H9 (cell line): ENCODE data around the gene NADK. TPM values are rescaled to one million over a fixed set of nuclear protein-coding genes. Genes with fewer than 3 reads are reported as not detected.

Experiments used
- DNase-seq: peaks from one replicate; pipeline ENCODE4 v3.0.0-alpha.2; 2017
- H2AFZ ChIP-seq: one replicate; pipeline ENCODE4 v1.6.1; 2013; ENCODE audit warnings: mild to moderate bottlenecking, low read length, control low read depth, moderate library complexity
- H2AK5ac ChIP-seq: 2 replicates; pipeline ENCODE4 v1.6.1; 2013; ENCODE audit warnings: low read length, control low read depth, mixed read lengths; ENCODE audit not compliant: insufficient read length
- H2BK120ac ChIP-seq: one replicate; pipeline ENCODE4 v1.6.1; 2013; ENCODE audit warnings: low read depth, mild to moderate bottlenecking, low read length, control low read depth, inconsistent platforms; ENCODE audit not compliant: poor library complexity, severe bottlenecking
- H2BK12ac ChIP-seq: 2 replicates; pipeline ENCODE4 v1.6.1; 2013; ENCODE audit warnings: low read length, control low read depth, mixed read lengths, low read depth; ENCODE audit not compliant: insufficient read length
- H2BK15ac ChIP-seq: 2 replicates; pipeline ENCODE4 v1.6.1; 2013; ENCODE audit warnings: low read depth, low read length, control low read depth
- H2BK20ac ChIP-seq: one replicate; pipeline ENCODE4 v1.6.1; 2013; ENCODE audit warnings: low read depth, mild to moderate bottlenecking, low read length, control low read depth, inconsistent platforms; ENCODE audit not compliant: poor library complexity, severe bottlenecking
- H2BK5ac ChIP-seq: 2 replicates; pipeline ENCODE4 v1.6.1; 2013; ENCODE audit warnings: low read length, control low read depth, mixed read lengths; ENCODE audit not compliant: insufficient read length
- H3K14ac ChIP-seq: 2 replicates; pipeline ENCODE4 v1.6.1; 2013; ENCODE audit warnings: low read length, control low read depth; ENCODE audit not compliant: insufficient read depth
- H3K18ac ChIP-seq: 2 replicates; pipeline ENCODE4 v1.6.1; 2013; ENCODE audit warnings: low read depth, mild to moderate bottlenecking, mixed read lengths, low read length, control low read depth; ENCODE audit not compliant: insufficient read length
- H3K23ac ChIP-seq: 2 replicates; pipeline ENCODE4 v1.6.1; 2013; ENCODE audit warnings: low read length, control low read depth, mixed read lengths, low read depth; ENCODE audit not compliant: insufficient read length
- H3K23me2 ChIP-seq: 2 replicates; pipeline ENCODE4 v1.6.1; 2013; ENCODE audit warnings: low read depth, mild to moderate bottlenecking, mixed read lengths, low read length, control low read depth; ENCODE audit not compliant: insufficient read length, poor library complexity, severe bottlenecking
- H3K27ac ChIP-seq: 2 replicates; pipeline ENCODE4 v1.5.1; 2013; ENCODE audit warnings: low read length, control low read depth, mixed read lengths, low read depth; ENCODE audit not compliant: insufficient read length
- H3K27me3 ChIP-seq: 2 replicates; pipeline ENCODE4 v1.6.1; 2013; ENCODE audit warnings: low read length, control low read depth, inconsistent platforms; ENCODE audit not compliant: insufficient read depth
- H3K4ac ChIP-seq: 2 replicates; pipeline ENCODE4 v1.6.1; 2013; ENCODE audit warnings: low read depth, mild to moderate bottlenecking, control low read depth, inconsistent platforms, low read length, moderate library complexity
- H3K4me1 ChIP-seq: 2 replicates; pipeline ENCODE4 v1.6.1; 2013; ENCODE audit warnings: low read length, control low read depth, inconsistent platforms; ENCODE audit not compliant: insufficient read depth
- H3K4me2 ChIP-seq: 2 replicates; pipeline ENCODE4 v1.6.1; 2013; ENCODE audit warnings: low read length, control low read depth, mixed read lengths; ENCODE audit not compliant: insufficient read length, insufficient read depth
- H3K56ac ChIP-seq: 2 replicates; pipeline ENCODE4 v1.6.1; 2013; ENCODE audit warnings: low read depth, mild to moderate bottlenecking, mixed read lengths, low read length, control low read depth; ENCODE audit not compliant: insufficient read length
- H3K79me1 ChIP-seq: 2 replicates; pipeline ENCODE4 v1.6.1; 2013; ENCODE audit warnings: low read depth, mild to moderate bottlenecking, moderate library complexity, low read length, control low read depth, inconsistent platforms; ENCODE audit not compliant: insufficient read depth, poor library complexity, severe bottlenecking
- H3K79me2 ChIP-seq: 2 replicates; pipeline ENCODE4 v1.6.1; 2013; ENCODE audit warnings: low read length, control low read depth, inconsistent platforms; ENCODE audit not compliant: insufficient read depth
- H3K9ac ChIP-seq: 2 replicates; pipeline ENCODE4 v1.6.1; 2013; ENCODE audit warnings: low read length, control low read depth, mixed read lengths; ENCODE audit not compliant: insufficient read length; ENCODE audit errors: extremely low read depth
- H3K9me3 ChIP-seq: one replicate; pipeline ENCODE4 v1.6.1; 2013; ENCODE audit warnings: low read depth, low read length, inconsistent platforms; ENCODE audit not compliant: control insufficient read depth
- H3T11ph ChIP-seq: one replicate; pipeline ENCODE4 v1.6.1; 2013; ENCODE audit warnings: mild to moderate bottlenecking, low read length, control low read depth, inconsistent platforms
- H4K20me1 ChIP-seq: one replicate; pipeline ENCODE4 v1.6.1; 2013; ENCODE audit not compliant: control insufficient read depth, insufficient read length, insufficient read depth
- H4K5ac ChIP-seq: 2 replicates; pipeline ENCODE4 v1.6.1; 2013; ENCODE audit warnings: low read depth, mild to moderate bottlenecking, mixed read lengths, low read length, control low read depth; ENCODE audit not compliant: insufficient read length
- H4K8ac ChIP-seq: replicated peaks from 2 replicates; pipeline ENCODE4 v1.6.1; 2013; ENCODE audit warnings: low read length, control low read depth, mixed read lengths, low read depth; ENCODE audit not compliant: insufficient read length
- H4K91ac ChIP-seq: 2 replicates; pipeline ENCODE4 v1.6.1; 2013; ENCODE audit warnings: low read depth, mild to moderate bottlenecking, moderate library complexity, mixed read lengths, low read length, control low read depth; ENCODE audit not compliant: insufficient read length
- H3K27ac Mint-ChIP-seq, 3 experiments: 2 replicates in 2 of 3; 3 replicates in 1 of 3; pipeline ENCODE4 v1.8.0; 2020 to 2021; ENCODE audit warnings: mixed read lengths in 3 of 3, mild to moderate bottlenecking in 1 of 3, moderate library complexity in 1 of 3
- H3K27me3 Mint-ChIP-seq: 2 replicates; pipeline ENCODE4 v1.8.0; 2021; ENCODE audit warnings: low read depth, mild to moderate bottlenecking, moderate library complexity, mixed read lengths
- H3K36me3 Mint-ChIP-seq, 3 experiments: 2 replicates in 2 of 3; 3 replicates in 1 of 3; pipeline ENCODE4 v1.8.0; 2020 to 2021; ENCODE audit warnings: low read depth in 3 of 3, mixed read lengths in 3 of 3; ENCODE audit not compliant: insufficient read depth in 1 of 3
- H3K4me1 Mint-ChIP-seq, 2 experiments: 2 replicates each; pipeline ENCODE4 v1.8.0; 2020; ENCODE audit warnings: mixed read lengths in 2 of 2
- H3K4me3 Mint-ChIP-seq, 2 experiments: 2 replicates in 1 of 2; 3 replicates in 1 of 2; pipeline ENCODE4 v1.8.0; 2020 to 2021; ENCODE audit warnings: mild to moderate bottlenecking in 2 of 2, mixed read lengths in 2 of 2, moderate library complexity in 1 of 2
- H3K9me3 Mint-ChIP-seq, 2 experiments: 2 replicates in 1 of 2; 3 replicates in 1 of 2; pipeline ENCODE4 v1.8.0; 2020; ENCODE audit warnings: mild to moderate bottlenecking in 2 of 2, mixed read lengths in 2 of 2, moderate library complexity in 1 of 2
- CTCF ChIP-seq: fragments of 200-600 bp; sonication (generic); conservative IDR thresholded peaks from 3 replicates; pipeline ENCODE4 v1.8.0; 2021; ENCODE audit warnings: antibody characterized with exemption, mild to moderate bottlenecking
- WGBS: extraction: QIAGEN DNeasy Blood & Tissue Kit; methylation state at CpG from one replicate; pipeline ENCODE4 v1.1.7; 2013; ENCODE audit warnings: missing lambda C conversion rate, low lambda C conversion rate, mixed read lengths; ENCODE audit not compliant: insufficient read length; ENCODE audit errors: extremely low coverage; 5-methylcytosine and 5-hydroxymethylcytosine counted together
- total RNA-seq: library from RNA; stranded (reverse); gene quantifications from 2 replicates; pipeline ENCODE4 v1.2.1, GENCODE V29; 2021

NADK gene
- total RNA-seq, 1 experiment from 2014 or later = 105 TPM

- Histone ChIP-seq H3K23me2 (no peaks in the 10 kb centered on the region), H2BK120ac (no peak overlapping the region), H3K4me2 (no peak overlapping the region), H4K20me1 (no peaks in the 10 kb centered on the region), H2BK15ac (no peak overlapping the region), H3K27me3 (no peaks in the 10 kb centered on the region), H3K4me1 (no peaks in the 10 kb centered on the region), H2AK5ac (no peak overlapping the region), H3K9me3 (no peaks in the 10 kb centered on the region), H3K23ac (no peak overlapping the region), H2AFZ (no peak overlapping the region), H2BK12ac (no peak overlapping the region), H3K27ac (no peak overlapping the region), H3K9ac (no peak overlapping the region), H4K91ac (no peak overlapping the region), H4K5ac (no peak overlapping the region), H3K56ac (no peak overlapping the region), H3K79me2 (no peaks in the 10 kb centered on the region; the same call in none of the 2 replicates), H3K14ac (no peak overlapping the region), H3K79me1 (no peaks in the 10 kb centered on the region), H3K18ac (no peak overlapping the region), H2BK5ac (no peak overlapping the region), H3K4ac (no peak overlapping the region), H3T11ph (no peak overlapping the region), H4K8ac (no peak overlapping the region), H2BK20ac (no peak overlapping the region)
- H3K36me3 Mint-ChIP-seq = peaks cover 30 to 68% (median 51%) of the 10 kb centered on the region in 3 experiments; a peak in 6 of 7 replicates
- no peak for DNase-seq
- no CpG with 5 or more reads among the region's 6 CpGs for WGBS
- H3K4me3 Mint-ChIP-seq = no peak overlapping the region
- H3K27ac Mint-ChIP-seq = 0 out of 7 replicates have a peak overlapping the region, but pooled peaks of 1 of the 3 experiments have one; percentile 47
- no peak for TF ChIP-seq CTCF
- no peaks in the 10 kb centered on the region for H3K9me3 Mint-ChIP-seq
- H3K4me1 Mint-ChIP-seq = no peaks in the 10 kb centered on the region
- H3K27me3 Mint-ChIP-seq = no peaks in the 10 kb centered on the region; the same call in 1 of the 2 replicates
These were observed 41.5 kb upstream of the NADK start for GRCh38 chr1:1819762-1820161.
